Mesenchymal stem cell (in vitro differentiated cells and primary cell): ENCODE data around the gene CEP128.

Experiments used
- DNase-seq: peaks from one replicate; pipeline ENCODE4 v3.0.0-alpha.2; 2013
- H2AFZ ChIP-seq: one replicate; pipeline ENCODE4 v1.6.1; 2013; ENCODE audit warnings: low read depth, mild to moderate bottlenecking, control low read depth, inconsistent platforms, low read length, moderate library complexity
- H2AK5ac ChIP-seq: 2 replicates; pipeline ENCODE4 v1.6.1; 2013; ENCODE audit warnings: low read length, moderate library complexity, mild to moderate bottlenecking, inconsistent platforms; ENCODE audit not compliant: severe bottlenecking
- H2BK120ac ChIP-seq: one replicate; pipeline ENCODE4 v1.6.1; 2013; ENCODE audit warnings: low read depth, mild to moderate bottlenecking, inconsistent platforms, low read length, moderate library complexity
- H2BK12ac ChIP-seq, 2 experiments: one replicate each; pipeline ENCODE4 v1.6.1; 2013; ENCODE audit warnings: inconsistent platforms in 2 of 2, low read length in 2 of 2, mild to moderate bottlenecking in 2 of 2, moderate library complexity in 2 of 2, control low read depth in 1 of 2
- H2BK15ac ChIP-seq: one replicate; pipeline ENCODE4 v1.6.1; 2013; ENCODE audit warnings: mild to moderate bottlenecking, low read depth, inconsistent platforms; ENCODE audit not compliant: poor library complexity, severe bottlenecking
- H2BK5ac ChIP-seq: 2 replicates; pipeline ENCODE4 v1.6.1; 2013; ENCODE audit warnings: low read depth, mild to moderate bottlenecking, low read length, control low read depth, inconsistent platforms; ENCODE audit not compliant: poor library complexity, severe bottlenecking
- H3K14ac ChIP-seq, 2 experiments: one replicate each; pipeline ENCODE4 v1.6.1; 2013; ENCODE audit warnings: inconsistent platforms in 2 of 2, low read length in 2 of 2, control low read depth in 1 of 2, mild to moderate bottlenecking in 1 of 2, moderate library complexity in 1 of 2
- H3K18ac ChIP-seq, 2 experiments: one replicate each; pipeline ENCODE4 v1.6.1; 2013; ENCODE audit warnings: inconsistent platforms in 2 of 2, low read length in 2 of 2, control low read depth in 1 of 2, low read depth in 1 of 2, mild to moderate bottlenecking in 1 of 2
- H3K23ac ChIP-seq, 2 experiments: one replicate each; pipeline ENCODE4 v1.6.1; 2013; ENCODE audit warnings: inconsistent platforms in 2 of 2, low read length in 2 of 2, mild to moderate bottlenecking in 2 of 2, moderate library complexity in 2 of 2, control low read depth in 1 of 2
- H3K27ac ChIP-seq: 2 replicates; pipeline ENCODE4 v1.5.1; 2013; ENCODE audit warnings: mild to moderate bottlenecking, moderate library complexity, low read length, control low read depth, inconsistent platforms; ENCODE audit not compliant: poor library complexity, severe bottlenecking
- H3K27me3 ChIP-seq, 2 experiments: 2 replicates each; pipeline versions ENCODE4 v1.6.1 to v1.7.0; 2013; ENCODE audit warnings: low read length in 2 of 2, mild to moderate bottlenecking in 2 of 2, moderate library complexity in 2 of 2, control low read depth in 1 of 2, inconsistent platforms in 1 of 2; ENCODE audit not compliant: control insufficient read depth in 1 of 2, insufficient read depth in 1 of 2
- H3K36me3 ChIP-seq, 2 experiments: 2 replicates each; pipeline versions ENCODE4 v1.6.1 to v1.7.0; 2013; ENCODE audit warnings: low read length in 2 of 2, control low read depth in 1 of 2, inconsistent platforms in 1 of 2, low read depth in 1 of 2, mild to moderate bottlenecking in 1 of 2; ENCODE audit not compliant: insufficient read depth in 2 of 2, control insufficient read depth in 1 of 2
- H3K4ac ChIP-seq, 2 experiments: one replicate each; pipeline ENCODE4 v1.6.1; 2013; ENCODE audit warnings: inconsistent platforms in 2 of 2, low read length in 2 of 2, mild to moderate bottlenecking in 2 of 2, moderate library complexity in 2 of 2, control low read depth in 1 of 2, low read depth in 1 of 2
- H3K4me1 ChIP-seq: 2 replicates; pipeline ENCODE4 v1.6.1; 2013; ENCODE audit warnings: low read depth, low read length, control low read depth; ENCODE audit not compliant: control insufficient read depth, insufficient read depth
- H3K4me2 ChIP-seq: 2 replicates; pipeline ENCODE4 v1.6.1; 2013; ENCODE audit warnings: low read length, mild to moderate bottlenecking, inconsistent platforms; ENCODE audit not compliant: poor library complexity, severe bottlenecking
- H3K4me3 ChIP-seq, 2 experiments: 2 replicates each; pipeline versions ENCODE4 v1.5.1 to v1.7.0; 2013; ENCODE audit warnings: low read length in 2 of 2, mild to moderate bottlenecking in 2 of 2, control low read depth in 1 of 2, low read depth in 1 of 2; ENCODE audit not compliant: insufficient read depth in 1 of 2
- H3K79me1 ChIP-seq: replicated peaks from 2 replicates; pipeline ENCODE4 v1.6.1; 2013; ENCODE audit warnings: mild to moderate bottlenecking, control low read depth, low read length, inconsistent platforms; ENCODE audit not compliant: poor library complexity, severe bottlenecking
- H3K9ac ChIP-seq: 2 replicates; pipeline ENCODE4 v1.7.0; 2013; ENCODE audit warnings: mild to moderate bottlenecking, low read length, moderate library complexity
- H3K9me3 ChIP-seq: 2 replicates; pipeline ENCODE4 v1.7.0; 2013; ENCODE audit warnings: mild to moderate bottlenecking, low read length; ENCODE audit not compliant: control insufficient read depth
- H4K8ac ChIP-seq: one replicate; pipeline ENCODE4 v1.6.1; 2013; ENCODE audit warnings: inconsistent platforms, mild to moderate bottlenecking, low read length, moderate library complexity
- H4K91ac ChIP-seq: one replicate; pipeline ENCODE4 v1.6.1; 2013; ENCODE audit warnings: mild to moderate bottlenecking, low read length, inconsistent platforms
- WGBS: methylation state at CpG from one replicate; pipeline ENCODE4 v1.1.7; 2013; ENCODE audit warnings: mixed read lengths; 5-methylcytosine and 5-hydroxymethylcytosine counted together

The CEP128 gene

GRCh38 chr14:80713076-80713850 lies 228.3 kb downstream of the CEP128 start:
- Histone ChIP-seq H2BK120ac (no peak overlapping the region), H3K4ac (no peak overlapping the region), H3K4me3 (no peak overlapping the region), H3K4me1 (no peaks in the 10 kb centered on the region), H2BK15ac (no peak overlapping the region), H3K79me1 (no peaks in the 10 kb centered on the region), H4K91ac (no peak overlapping the region), H3K18ac (no peak overlapping the region), H3K9me3 (no peaks in the 10 kb centered on the region), H4K8ac (no peak overlapping the region), H3K27me3 (no peaks in the 10 kb centered on the region), H3K4me2 (no peak overlapping the region), H3K14ac (no peak overlapping the region), H2AFZ (no peak overlapping the region), H2AK5ac (no peak overlapping the region), H3K23ac (no peak overlapping the region), H3K9ac (no peak overlapping the region), H2BK12ac (no peak overlapping the region), H3K36me3 (no peaks in the 10 kb centered on the region), H3K27ac (no peak overlapping the region), H2BK5ac (no peak overlapping the region)
- 100% methylated on average over 4 of the region's 5 CpGs for WGBS
- DNase-seq: no peak

GRCh38 chr14:80705241-80705980 lies 236.1 kb downstream of the CEP128 start:
- DNase-seq: no peak
- no peak overlapping the region for H3K4ac ChIP-seq
- no peak overlapping the region for H2AFZ ChIP-seq
- no peaks in the 10 kb centered on the region for H3K36me3 ChIP-seq
- H3K79me1 ChIP-seq: no peaks in the 10 kb centered on the region
- H4K8ac ChIP-seq: no peak overlapping the region
- H2BK5ac ChIP-seq: no peak overlapping the region
- no peak overlapping the region for H3K27ac ChIP-seq
- no peak overlapping the region for H2AK5ac ChIP-seq
- no peak overlapping the region for H2BK12ac ChIP-seq
- WGBS: no CpG with 5 or more reads among the region's 1 CpG
- no peak overlapping the region for H3K14ac ChIP-seq
- H3K4me1 ChIP-seq: no peaks in the 10 kb centered on the region
- H3K18ac ChIP-seq: no peak overlapping the region
- no peak overlapping the region for H2BK120ac ChIP-seq
- no peak overlapping the region for H4K91ac ChIP-seq
- no peaks in the 10 kb centered on the region for H3K9me3 ChIP-seq
- H2BK15ac ChIP-seq: no peak overlapping the region
- no peak overlapping the region for H3K4me2 ChIP-seq
- no peak overlapping the region for H3K4me3 ChIP-seq
- no peaks in the 10 kb centered on the region for H3K27me3 ChIP-seq
- no peak overlapping the region for H3K23ac ChIP-seq
- no peak overlapping the region for H3K9ac ChIP-seq

- H3K4me2 ChIP-seq: no peak overlapping the region
- H3K27me3 ChIP-seq: no peaks in the 10 kb centered on the region
- H3K27ac ChIP-seq: no peak overlapping the region
- no peak overlapping the region for H2BK5ac ChIP-seq
- H3K36me3 ChIP-seq: no peaks in the 10 kb centered on the region
- no peak overlapping the region for H3K4ac ChIP-seq
- DNase-seq: no peak
- no peak overlapping the region for H2BK15ac ChIP-seq
- H2AK5ac ChIP-seq: no peak overlapping the region
- H3K18ac ChIP-seq: no peak overlapping the region
- no peak overlapping the region for H3K4me3 ChIP-seq
- H3K79me1 ChIP-seq: no peaks in the 10 kb centered on the region
- no peak overlapping the region for H4K8ac ChIP-seq
- 100% methylated on average over 1 of the region's 1 CpG for WGBS
- no peak overlapping the region for H2AFZ ChIP-seq
- H3K9ac ChIP-seq: no peak overlapping the region
- H3K23ac ChIP-seq: no peak overlapping the region
- no peak overlapping the region for H2BK120ac ChIP-seq
- no peak overlapping the region for H4K91ac ChIP-seq
- no peaks in the 10 kb centered on the region for H3K4me1 ChIP-seq
- no peak overlapping the region for H2BK12ac ChIP-seq
- no peaks in the 10 kb centered on the region for H3K9me3 ChIP-seq
- H3K14ac ChIP-seq: no peak overlapping the region
Measured at GRCh38 chr14:80700601-80701000, 240.9 kb downstream of the CEP128 start.

- 100% methylated on average over 3 of the region's 4 CpGs for WGBS
- Histone ChIP-seq H3K4ac (no peak overlapping the region), H2AK5ac (no peak overlapping the region), H2BK15ac (no peak overlapping the region), H3K27ac (no peak overlapping the region), H2BK120ac (no peak overlapping the region), H3K23ac (no peak overlapping the region), H4K8ac (no peak overlapping the region), H3K4me2 (no peak overlapping the region), H2AFZ (peak overlapping the region; percentile 63), H3K18ac (no peak overlapping the region), H3K14ac (no peak overlapping the region), H3K9me3 (no peaks in the 10 kb centered on the region), H3K27me3 (no peaks in the 10 kb centered on the region), H3K4me3 (no peak overlapping the region), H3K4me1 (no peaks in the 10 kb centered on the region), H3K79me1 (no peaks in the 10 kb centered on the region), H2BK5ac (no peak overlapping the region), H3K36me3 (no peaks in the 10 kb centered on the region), H4K91ac (no peak overlapping the region), H2BK12ac (no peak overlapping the region), H3K9ac (no peak overlapping the region)
- no peak for DNase-seq
Measured at GRCh38 chr14:80699861-80700260, 241.7 kb downstream of the CEP128 start.
